DMS79 (cell line): ENCODE results near the gene NPY2R.

Experiments used
- DNase-seq: peaks from one replicate; lab custom pipeline; 2025; lab: John Stamatoyannopoulos, UW

NPY2R gene, protein sequence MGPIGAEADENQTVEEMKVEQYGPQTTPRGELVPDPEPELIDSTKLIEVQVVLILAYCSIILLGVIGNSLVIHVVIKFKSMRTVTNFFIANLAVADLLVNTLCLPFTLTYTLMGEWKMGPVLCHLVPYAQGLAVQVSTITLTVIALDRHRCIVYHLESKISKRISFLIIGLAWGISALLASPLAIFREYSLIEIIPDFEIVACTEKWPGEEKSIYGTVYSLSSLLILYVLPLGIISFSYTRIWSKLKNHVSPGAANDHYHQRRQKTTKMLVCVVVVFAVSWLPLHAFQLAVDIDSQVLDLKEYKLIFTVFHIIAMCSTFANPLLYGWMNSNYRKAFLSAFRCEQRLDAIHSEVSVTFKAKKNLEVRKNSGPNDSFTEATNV

DNA sequence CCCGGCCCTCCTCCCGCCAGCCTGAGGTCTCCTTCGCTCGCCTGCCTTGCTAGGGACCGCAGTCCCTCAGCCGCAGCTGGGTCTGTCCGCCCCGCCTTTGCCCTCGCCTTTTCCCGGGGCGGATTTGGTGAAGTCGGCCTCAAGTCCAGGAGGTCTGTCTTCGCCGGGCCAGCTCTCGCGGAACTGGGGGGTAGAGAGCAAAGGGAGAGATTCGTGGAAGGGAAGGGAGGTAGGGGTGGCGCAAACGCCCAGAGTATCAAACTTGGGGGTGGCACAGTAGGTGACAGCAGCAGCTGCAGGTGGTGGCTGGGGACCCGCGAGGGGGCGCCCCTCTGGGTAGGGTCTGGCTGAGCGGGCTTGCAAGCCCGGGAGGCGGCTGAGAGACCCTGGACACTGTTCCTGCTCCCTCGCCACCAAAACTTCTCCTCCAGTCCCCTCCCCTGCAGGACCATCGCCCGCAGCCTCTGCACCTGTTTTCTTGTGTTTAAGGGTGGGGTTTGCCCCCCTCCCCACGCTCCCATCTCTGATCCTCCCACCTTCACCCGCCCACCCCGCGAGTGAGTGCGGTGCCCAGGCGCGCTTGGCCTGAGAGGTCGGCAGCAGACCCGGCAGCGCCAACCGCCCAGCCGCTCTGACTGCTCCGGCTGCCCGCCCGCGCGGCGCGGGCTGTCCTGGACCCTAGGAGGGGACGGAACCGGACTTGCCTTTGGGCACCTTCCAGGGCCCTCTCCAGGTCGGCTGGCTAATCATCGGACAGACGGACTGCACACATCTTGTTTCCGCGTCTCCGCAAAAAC, at the start of gene NPY2R:
NPY2R (plus strand) TSS at position 379 of the 797 bp plus-strand sequence. CDS start 5,304 bp downstream, outside the sequence.
- DNase-seq, result no peak

DNA sequence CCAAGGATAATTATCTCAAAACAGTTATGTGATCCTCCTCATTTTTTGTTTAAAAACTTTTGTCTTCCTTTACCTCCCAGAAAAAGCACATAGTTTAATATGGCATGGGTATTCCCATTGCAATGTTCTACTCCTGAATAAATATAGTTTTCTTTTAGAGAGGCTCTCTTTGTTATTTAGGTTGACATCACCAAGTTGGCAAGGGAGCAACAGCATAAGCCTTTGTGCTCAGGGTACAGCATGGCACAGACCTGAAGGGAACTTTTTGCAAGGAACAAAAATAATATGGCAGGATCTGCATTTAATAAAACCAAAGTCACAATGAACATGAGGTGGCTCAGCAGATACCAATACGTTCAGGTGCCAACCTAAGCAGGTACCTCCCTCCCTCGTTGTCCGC, 47.1 kb upstream of the NPY2R start:
- DNase-seq, result no peak

DNA sequence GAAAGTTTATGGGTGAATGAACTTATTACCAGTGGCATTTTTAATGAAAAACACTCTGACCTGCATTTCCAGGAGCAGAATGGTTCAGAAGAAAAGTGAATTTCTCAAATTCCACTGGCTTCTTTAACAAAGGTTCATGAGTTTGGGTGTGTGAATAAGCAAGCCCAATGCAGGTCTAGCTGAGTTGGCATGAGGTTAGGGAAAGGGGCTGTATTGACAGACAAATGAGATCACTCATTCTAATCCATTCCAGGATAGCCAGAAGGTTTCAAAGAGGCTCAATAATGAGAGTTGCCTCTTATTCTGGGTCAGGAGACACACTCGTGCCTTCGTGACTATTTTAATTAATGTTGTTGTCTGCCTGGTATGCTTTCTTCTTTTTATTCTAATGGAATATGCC, 43.7 kb upstream of the NPY2R start:
- no peak for DNase-seq

DNA sequence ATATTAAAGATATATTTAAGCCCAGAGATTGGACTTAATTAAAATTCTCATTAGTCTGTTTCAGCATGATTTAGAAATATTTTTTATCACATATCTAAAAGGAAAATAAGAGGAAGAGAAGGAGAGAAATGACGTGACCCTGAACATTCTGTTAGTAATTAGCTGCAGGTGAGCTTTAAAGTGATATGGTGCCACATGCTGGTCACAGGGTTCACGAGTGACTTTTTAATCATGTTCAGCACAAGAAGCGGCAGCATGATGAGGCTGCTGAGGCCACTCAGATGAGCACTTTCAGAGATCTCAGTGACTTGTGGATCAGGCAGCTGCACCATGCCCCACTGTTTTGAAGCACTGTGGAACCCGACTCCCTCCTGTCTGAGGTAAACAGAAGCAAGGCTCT, 37.9 kb upstream of the NPY2R start:
- no peak for DNase-seq

DNA sequence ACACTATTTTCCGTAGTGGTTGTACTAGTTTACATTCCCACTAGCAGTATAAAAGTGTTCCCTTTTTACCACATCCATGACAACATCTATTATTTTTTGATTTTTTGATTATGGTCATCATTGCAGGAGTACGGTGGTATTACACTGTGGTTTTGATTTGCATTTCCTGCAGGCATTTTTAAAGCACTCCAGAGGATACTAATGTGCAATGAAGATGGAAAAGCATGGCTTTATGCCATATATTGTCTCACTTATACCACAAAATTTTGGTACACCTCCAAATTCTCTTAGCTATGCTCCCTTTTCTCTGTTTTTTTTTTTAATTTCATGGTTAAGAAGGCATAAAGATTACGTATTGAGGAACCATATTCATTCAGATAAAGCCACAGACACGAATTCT, 35.1 kb upstream of the NPY2R start:
- no peak for DNase-seq

DNA sequence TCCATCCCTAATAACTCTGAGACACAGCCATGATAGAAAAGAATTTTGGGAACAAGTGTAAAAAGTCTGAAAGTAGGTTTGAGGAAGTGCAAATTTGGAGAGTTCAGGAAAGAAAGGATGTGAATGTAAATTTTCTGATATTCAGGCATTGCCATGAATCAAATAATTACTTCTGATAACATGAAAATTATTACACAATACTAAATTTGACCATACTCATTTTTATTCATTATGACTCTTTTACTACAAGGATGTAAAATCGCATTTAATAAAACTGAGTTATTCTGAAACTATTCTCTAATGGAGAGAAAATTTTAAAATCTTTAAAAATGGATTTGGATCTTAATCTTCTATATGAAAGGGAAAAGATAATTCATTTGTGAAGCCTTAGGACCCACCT, 33.8 kb upstream of the NPY2R start:
- no peak for DNase-seq

DNA sequence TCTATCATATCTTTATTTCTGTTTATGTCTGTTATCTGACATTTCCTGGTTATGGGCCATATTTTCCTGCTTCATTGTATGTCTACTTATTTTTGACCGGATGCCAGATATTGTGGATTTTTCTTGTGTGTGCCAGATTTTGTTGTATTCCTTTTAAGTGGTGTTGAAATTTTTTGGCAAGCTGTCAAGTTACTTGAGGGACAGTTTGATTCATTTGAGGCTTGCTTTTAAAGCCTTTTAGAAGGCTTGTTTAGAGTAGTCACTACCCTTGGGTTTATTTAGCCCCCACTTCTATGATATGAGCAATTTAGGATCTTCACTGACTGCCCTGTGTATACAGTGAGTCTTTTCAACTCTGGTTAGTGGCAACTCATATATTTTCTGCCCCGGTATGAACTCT, 29.2 kb upstream of the NPY2R start:
- no peak for DNase-seq

DNA sequence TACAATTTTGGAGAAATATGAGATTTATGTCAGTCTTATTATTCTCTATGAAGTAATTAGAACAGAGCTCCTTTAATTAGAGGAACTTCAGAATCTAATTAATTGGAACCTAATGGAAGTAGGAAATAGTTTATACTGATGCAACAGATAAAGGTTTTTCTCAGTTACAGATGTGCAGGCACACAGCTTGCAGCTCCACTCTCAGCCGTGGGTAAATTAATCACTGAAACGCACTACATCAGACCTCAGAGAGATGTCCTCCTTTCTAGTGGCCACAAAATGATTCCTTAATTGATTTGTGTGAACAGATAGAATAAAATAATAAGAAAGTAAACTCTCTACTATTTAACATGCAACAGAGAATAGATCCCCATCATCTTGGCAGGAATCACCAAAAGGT, 21.5 kb upstream of the NPY2R start:
- DNase-seq, result no peak

DNA sequence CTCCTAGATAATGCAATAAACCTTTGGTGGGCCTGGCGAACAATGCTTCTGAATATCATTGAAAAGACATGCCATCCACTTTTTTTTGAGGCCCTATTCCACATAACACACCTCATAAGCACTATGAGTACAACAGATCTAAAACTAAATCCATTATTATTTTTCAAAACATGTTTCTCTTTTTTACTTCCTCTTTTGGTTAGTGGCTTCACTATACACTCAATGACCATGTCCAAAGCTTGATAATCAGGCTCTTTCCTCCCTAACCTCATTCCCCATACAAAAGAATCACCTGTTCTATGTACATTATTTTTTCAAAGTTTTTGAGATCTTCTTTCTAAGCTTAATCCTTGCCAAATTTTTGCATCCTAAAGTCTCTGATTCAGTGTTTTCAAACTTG, 20.4 kb upstream of the NPY2R start:
- DNase-seq, result no peak

DNA sequence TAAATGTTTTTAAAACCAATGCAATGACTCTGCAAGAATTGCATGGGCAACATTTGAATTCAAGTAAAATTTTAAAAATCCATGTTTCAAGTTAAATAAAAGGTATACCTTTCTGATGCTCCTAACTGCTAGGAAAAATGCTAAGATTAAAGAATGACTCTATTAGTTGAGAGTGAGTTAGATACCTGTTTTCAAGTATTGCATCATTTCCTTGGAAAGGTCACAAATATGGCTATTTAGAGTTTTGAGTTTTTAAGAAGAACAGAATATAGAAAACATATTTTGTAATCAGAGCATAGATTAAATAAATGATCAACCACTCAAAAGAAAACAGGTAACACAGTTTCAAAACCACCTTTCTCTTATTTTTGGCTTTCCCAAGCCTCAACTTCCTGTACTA, 18.3 kb upstream of the NPY2R start:
- no peak for DNase-seq

DNA sequence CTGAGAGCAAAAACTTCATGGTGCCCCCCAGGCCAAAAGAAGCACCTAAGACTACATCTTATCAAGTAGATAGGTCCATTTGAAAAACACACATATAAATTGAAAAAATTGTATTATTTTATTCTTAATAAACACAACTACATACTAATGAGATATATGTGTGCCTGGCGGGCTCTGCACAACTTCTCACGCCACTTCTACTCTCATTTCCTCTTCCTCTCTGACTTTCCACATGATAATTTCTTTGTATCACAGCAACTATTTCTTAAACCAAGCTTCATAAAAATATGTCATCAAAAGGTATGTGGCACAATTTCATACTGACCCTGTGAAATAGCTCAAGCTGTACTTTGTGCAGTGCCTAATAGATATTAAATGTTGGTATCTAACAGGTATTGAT, 10.7 kb upstream of the NPY2R start:
- no peak for DNase-seq

DNA sequence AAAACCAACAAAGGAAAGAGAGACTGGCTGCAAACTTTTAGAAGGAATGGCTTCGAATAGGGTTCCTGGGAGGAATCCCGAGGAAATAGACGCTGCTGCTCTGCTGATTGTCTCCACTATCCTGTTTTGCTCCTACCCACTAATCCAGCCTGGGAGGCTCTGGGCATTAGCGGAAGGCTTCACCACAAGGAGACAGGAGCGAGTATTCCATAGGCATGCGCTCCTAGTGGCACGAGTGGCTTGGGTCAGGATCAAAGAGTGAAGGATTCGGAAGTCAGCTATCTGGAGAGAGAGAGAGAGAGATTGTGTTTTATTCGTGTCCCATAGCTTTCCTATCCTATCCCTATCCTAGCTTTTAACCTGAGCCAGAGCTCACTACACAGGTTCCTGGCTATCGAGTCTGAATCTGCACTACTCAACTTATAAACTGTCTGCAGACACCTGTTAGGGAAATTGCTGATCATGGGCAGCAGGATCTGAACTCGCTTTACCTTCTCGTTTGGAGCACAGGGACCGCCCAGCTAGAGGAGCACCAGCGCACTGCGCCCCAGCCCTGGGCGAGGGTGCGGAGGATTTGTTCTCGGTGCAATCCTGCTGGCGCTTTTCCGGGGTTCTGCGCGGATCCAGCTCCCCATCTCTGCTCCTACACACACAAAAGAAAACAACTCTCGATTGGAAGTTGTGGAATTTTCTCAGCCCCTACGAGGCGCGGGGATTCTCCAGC, 740 bp upstream of the NPY2R start:
- no peak for DNase-seq

DNA sequence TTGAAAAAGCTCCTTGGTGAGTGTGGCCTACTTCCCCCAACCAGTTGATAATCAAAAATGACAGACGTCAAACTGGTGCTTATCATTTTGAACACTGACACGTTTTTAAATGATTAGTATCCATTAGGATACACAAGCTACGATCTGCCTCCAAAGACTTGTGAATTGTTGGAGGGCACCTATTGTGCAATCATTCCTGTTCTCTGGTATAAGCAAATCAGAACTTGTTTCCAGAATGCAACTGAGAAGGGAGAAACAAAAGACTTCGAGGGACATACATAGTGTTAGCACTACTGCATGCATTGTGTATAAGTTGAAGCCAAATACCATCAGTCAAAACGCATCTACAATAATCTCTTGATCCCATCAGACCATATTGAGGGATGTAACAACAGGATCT, 11.6 kb downstream of the NPY2R start:
- no peak for DNase-seq

DNA sequence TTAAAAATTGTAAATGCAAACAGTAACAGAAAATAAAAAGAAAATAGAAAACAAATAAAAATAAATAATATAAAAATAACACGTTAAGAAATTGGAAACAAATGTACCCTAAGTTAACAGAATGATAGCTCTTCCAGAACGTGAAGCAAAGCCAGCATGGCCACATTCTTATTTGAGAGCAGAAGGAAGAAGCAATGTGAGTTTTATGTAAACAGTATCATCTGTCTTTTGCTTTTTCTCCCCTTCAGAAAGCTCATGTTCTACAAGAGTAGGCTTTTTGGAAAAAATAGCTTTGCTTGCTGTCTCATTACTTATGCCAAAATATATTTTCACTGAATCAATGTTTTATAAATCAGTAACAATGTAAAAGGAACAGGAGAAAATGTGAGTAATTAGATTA, 18.7 kb downstream of the NPY2R start:
- DNase-seq, result no peak

DNA sequence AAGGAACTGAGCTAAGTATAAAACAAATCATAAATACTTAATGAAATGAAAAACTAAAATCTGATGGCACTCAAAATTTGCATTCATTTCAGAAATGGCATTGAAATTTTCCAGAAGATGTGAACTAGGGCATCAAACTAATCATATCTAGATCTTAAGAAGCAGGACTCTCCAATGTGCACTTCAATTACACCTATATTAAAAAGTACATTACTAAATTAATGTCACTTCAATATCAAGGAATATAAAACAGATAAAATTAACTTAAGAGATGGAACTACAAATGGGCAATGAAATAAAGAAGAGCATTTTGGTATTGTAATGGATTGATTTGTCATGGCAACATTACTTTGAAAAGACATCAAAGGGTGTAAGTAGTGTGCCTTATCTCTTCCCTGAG, 20.3 kb downstream of the NPY2R start:
- no peak for DNase-seq

DNA sequence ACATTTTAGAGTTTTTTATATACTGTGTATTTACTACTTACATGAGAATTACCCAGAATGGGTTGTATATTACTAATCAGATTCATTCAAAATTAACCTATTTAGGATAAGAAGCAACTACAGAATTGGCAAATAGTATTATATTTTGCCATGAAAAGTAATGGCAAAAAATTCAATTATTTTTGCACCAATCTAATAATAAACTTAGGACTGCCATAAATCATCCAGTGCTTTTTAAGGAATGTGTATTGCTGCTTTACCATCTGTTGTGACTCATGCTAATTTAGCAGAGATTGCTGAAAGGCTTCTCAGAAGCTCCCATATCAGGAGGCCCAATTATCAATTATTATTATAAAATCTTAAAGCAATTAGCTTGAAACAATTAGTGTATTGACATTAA, 24.0 kb downstream of the NPY2R start:
- DNase-seq, result no peak

DNA sequence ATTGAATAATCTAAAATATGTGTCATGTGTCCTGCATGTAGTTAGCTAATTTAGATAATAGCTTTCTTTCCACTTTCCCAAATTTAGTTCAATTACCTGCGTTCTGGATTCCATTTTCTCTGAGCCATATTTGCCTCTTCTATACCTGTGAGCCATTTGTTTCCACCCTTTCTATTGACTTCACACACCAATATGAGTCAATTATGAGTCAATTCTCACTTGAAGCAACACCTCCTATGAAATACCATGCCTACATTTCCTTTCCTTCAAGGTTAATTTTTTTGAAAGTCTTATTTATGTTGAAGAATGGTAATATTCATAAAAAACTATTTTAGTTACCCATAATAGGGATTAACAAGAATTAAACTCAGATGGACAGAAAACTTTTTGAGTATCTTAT, 25.8 kb downstream of the NPY2R start:
- no peak for DNase-seq

DNA sequence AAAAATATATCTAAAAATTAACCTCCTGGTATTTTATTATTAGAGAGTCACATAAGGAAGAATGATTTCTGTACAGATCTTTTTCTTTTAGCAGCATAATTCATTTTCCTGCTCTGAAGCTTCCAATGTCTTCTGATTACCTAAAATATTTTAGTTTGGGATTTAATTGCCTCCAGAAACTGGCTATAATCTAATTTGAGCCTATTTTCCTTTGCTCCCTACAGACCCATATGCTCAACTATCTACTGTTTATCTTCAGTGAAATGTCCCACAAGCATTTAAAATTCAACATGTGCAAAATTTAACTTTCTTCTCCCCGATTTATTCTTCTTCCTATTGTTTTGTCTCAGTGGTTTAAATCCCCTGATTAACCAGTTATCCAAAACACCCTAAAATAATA, 29.1 kb downstream of the NPY2R start:
- DNase-seq, result no peak

DNA sequence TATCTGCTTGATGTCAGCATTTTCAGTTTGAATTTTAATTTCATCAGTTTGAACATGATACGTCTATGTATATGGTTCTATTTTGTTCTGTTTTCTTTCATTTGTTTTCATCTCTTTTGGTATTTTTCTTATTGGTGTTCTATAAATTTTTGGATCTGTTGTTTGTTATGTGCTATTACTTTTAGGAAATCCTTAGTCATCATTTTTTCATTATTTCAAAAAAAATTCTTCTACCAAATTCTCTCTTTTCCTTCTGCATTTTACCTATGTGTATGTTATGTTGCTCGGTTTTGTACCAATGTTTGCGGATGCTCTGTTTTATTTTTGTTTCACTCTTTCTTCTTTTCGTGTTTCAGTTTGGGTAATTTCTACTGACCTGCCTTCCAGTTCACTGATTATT, 32.8 kb downstream of the NPY2R start:
- DNase-seq, result no peak

DNA sequence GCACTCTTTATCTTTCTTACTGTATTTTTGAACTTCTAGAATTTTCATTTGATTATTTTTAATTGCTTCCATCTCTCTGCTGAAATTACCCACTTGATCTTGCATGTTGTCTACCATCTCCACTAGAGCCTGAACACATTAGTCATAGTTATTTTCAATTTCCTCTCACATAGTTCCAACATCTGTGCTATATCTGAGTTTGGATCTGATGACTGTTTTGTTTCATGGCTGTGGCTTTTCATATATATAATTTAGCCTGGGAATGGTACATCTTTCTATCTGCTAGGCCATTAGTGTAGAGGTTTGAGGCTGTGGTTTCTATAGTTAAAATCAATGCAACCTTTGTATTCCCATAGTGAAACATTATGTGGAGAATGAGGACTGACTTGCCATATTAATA, 33.2 kb downstream of the NPY2R start:
- no peak for DNase-seq

DNA sequence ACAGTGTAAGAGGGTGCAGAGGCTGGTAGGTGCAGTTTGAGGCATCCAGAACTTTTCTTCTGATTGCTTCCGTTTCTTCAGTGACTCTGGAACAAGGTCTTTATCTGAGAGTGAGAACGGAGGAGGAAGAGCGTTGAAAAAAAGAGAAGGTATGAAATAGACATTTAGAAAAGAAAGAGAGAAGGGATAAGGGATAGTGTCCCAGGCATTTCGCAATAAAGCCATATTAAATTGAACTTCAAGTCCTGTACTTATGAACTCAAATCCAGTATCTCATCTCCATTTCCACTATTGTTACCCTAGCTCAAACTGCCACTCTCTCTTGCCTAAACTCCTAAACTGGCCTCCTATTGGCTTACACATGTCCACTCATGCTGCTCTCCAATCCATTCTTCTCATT, 36.7 kb downstream of the NPY2R start:
- DNase-seq, result no peak

DNA sequence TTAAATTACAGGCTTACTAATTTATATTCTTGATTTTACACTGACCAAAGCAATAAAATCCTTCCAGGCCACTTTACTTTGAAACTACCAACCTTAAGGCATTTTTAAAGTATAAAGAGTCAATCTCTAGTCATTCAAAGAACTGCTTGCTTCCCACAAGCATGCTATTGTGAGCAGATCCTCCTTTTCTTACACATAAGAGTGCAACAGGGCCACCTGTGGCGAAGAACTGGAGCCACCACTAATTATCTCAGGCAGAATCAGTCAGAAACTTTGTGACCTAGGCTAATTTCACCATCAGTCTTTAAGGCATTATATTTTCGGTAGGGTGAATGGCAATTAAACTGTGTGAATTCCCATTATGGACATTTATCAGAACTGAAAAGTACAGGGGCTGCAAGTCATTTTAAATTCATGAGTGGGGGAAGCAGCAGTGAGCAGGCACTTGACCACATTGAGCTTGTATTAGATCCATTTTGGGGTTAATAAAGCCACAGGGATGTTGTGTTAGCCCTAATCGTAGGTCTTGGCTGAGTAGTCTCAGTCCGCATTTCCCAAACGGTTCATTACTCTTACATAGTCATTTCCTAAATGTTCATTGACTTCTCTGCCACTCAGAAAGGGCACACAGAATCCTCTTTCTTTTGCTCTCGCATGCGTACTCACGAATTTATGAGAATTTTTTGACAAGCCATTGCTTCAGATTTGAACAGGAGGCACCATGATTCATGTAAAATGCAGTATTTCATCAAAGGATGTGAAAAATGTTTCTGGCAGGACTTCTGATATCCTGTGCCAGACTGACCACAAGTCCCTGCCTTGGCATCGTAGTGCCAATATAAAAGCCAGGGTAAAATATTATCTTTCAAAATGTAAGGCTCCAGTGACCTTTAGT, 39.8 kb downstream of the NPY2R start:
- no peak for DNase-seq
